HepG2 (cell line): ENCODE measurements around the gene CLASRP. TPM values are rescaled to one million over a fixed set of nuclear protein-coding genes. Genes with fewer than 3 reads are reported as not detected.

ENCODE experiments used
- ATAC-seq: fragments of 200-7000 bp; cut with Tn5 transposase; 3 replicates; pipeline ENCODE4 v1.9.1; 2020; ENCODE audit warnings: mild to moderate bottlenecking, moderate library complexity
- BruUV-seq: library from RNA; stranded (reverse); fragments of 400-500 nt; replicated peaks from 2 replicates; lab custom pipeline; 2021; lab: Mats Ljungman, UMichigan
- CTCF ChIA-PET: fragments of 300-600 bp; formaldehyde crosslinking; extraction: SDS; loops from one replicate; lab custom pipeline; 2021; ENCODE audit warnings: low total read pairs, inconsistent platforms, low intra/inter-chr PET ratio; lab: Yijun Ruan, JAX
- POLR2A ChIA-PET: fragments of 350-600 bp; sonication (Branson Sonifier 250); formaldehyde crosslinking; loops from one replicate; lab custom pipeline; 2020; ENCODE audit warnings: antibody characterized with exemption, inconsistent platforms; lab: Yijun Ruan, JAX
- DNase-seq: peaks from one replicate; pipeline ENCODE4 v3.0.0-alpha.2; 2015; ENCODE audit warnings: low spot score
- FAIRE-seq: peaks from 3 replicates; lab custom pipeline; 2011; peaks lifted over from hg19 to GRCh38; lab: Jason Lieb, UNC
- H2AFZ ChIP-seq: one replicate; pipeline ENCODE4 v1.6.1; 2011; ENCODE audit warnings: low read length, inconsistent platforms
- H3K27ac ChIP-seq: fragments of 300-600 bp; 3 replicates; pipeline ENCODE4 v1.8.0; 2011; ENCODE audit warnings: mixed run types, mild to moderate bottlenecking, mixed read lengths, low read length, inconsistent platforms; ENCODE audit not compliant: insufficient read depth; ENCODE audit errors: extremely low read length
- H3K27me3 ChIP-seq, 2 experiments: fragments of 200-600 bp in 1 of 2; 2 replicates in 1 of 2; 3 replicates in 1 of 2; pipeline versions ENCODE4 v1.6.0 to v1.8.0; 2011; ENCODE audit warnings: low read length in 2 of 2, mild to moderate bottlenecking in 2 of 2, moderate library complexity in 2 of 2, inconsistent platforms in 1 of 2; ENCODE audit not compliant: insufficient read depth in 2 of 2, control insufficient read depth in 1 of 2
- H3K36me3 ChIP-seq, 2 experiments: fragments of 200-600 bp in 1 of 2; replicated peaks in 1 of 2; 2 replicates in 1 of 2; 3 replicates in 1 of 2; pipeline versions ENCODE4 v1.5.1 to v1.8.0; 2011; ENCODE audit warnings: low read length in 2 of 2, inconsistent platforms in 1 of 2; ENCODE audit not compliant: insufficient read depth in 2 of 2, control insufficient read depth in 1 of 2
- H3K4me1 ChIP-seq: 2 replicates; pipeline ENCODE4 v1.5.1; 2012; ENCODE audit warnings: low read length, inconsistent platforms; ENCODE audit not compliant: insufficient read depth
- H3K4me2 ChIP-seq: 2 replicates; pipeline ENCODE4 v1.6.0; 2011; ENCODE audit warnings: low read depth, low read length, inconsistent platforms
- H3K4me3 ChIP-seq, 3 experiments: fragments of 200-600 bp in 1 of 3; sonication (generic), shearing (Covaris generic) in 1 of 3; replicated peaks in 1 of 3; 2 replicates each; pipeline ENCODE4 v1.5.1; 2011 to 2016; ENCODE audit warnings: low read length in 3 of 3, inconsistent platforms in 2 of 3, low read depth in 2 of 3, mild to moderate bottlenecking in 2 of 3, control low read depth in 1 of 3, mixed read lengths in 1 of 3; ENCODE audit not compliant: insufficient read depth in 1 of 3
- H3K79me2 ChIP-seq: one replicate; pipeline ENCODE4 v1.6.1; 2011; ENCODE audit warnings: low read length, inconsistent platforms; ENCODE audit not compliant: insufficient read depth
- H3K9ac ChIP-seq: 2 replicates; pipeline ENCODE4 v1.6.0; 2011; ENCODE audit warnings: mild to moderate bottlenecking, low read depth, low read length, inconsistent platforms; ENCODE audit not compliant: insufficient read depth
- H3K9me3 ChIP-seq: 2 replicates; pipeline ENCODE4 v1.5.1; 2012; ENCODE audit warnings: mild to moderate bottlenecking, low read length
- H4K20me1 ChIP-seq: 2 replicates; pipeline ENCODE4 v1.6.0; 2011; ENCODE audit warnings: inconsistent platforms, mild to moderate bottlenecking, low read length, moderate library complexity; ENCODE audit not compliant: insufficient read depth
- AGO2 ChIP-seq: fragments of 200-400 bp; formaldehyde crosslinking; optimal IDR thresholded peaks from 2 replicates; pipeline ENCODE3; 2017; ENCODE audit warnings: mild to moderate bottlenecking, low read depth, low read length, moderate library complexity
- CBX2 ChIP-seq, 2 experiments: fragments of 200-600 bp in 1 of 2; sonication (generic); formaldehyde crosslinking in 1 of 2; IDR thresholded peaks; 2 replicates each; pipeline versions ENCODE4 v1.7.0 to v1.8.1; 2018 to 2022; ENCODE audit warnings: low read depth in 2 of 2, low read length in 1 of 2, mild to moderate bottlenecking in 1 of 2, missing genetic modification reagents in 1 of 2
- HOXD1 ChIP-seq: sonication (generic); formaldehyde crosslinking; IDR thresholded peaks from 2 replicates; pipeline ENCODE4 v1.5.0; 2020; ENCODE audit warnings: missing genetic modification reagents
- RBFOX2 ChIP-seq: fragments of 200-400 bp; formaldehyde crosslinking; IDR thresholded peaks from 2 replicates; pipeline ENCODE4 v1.6.1; 2017; ENCODE audit warnings: low read depth, mild to moderate bottlenecking, low read length
- RORA ChIP-seq: sonication (generic); formaldehyde crosslinking; IDR thresholded peaks from 2 replicates; pipeline ENCODE4 v1.5.0; 2020; ENCODE audit warnings: mild to moderate bottlenecking, missing genetic modification reagents, moderate library complexity
- ZBTB38 ChIP-seq: sonication (generic); formaldehyde crosslinking; IDR thresholded peaks from 2 replicates; pipeline ENCODE4 v1.5.1; 2020; ENCODE audit warnings: mild to moderate bottlenecking, missing genetic modification reagents
- WGBS: methylation state at CpG from one replicate; pipeline ENCODE4 v1.1.6; 2017; ENCODE audit warnings: low lambda C conversion rate; 5-methylcytosine and 5-hydroxymethylcytosine counted together
- in situ Hi-C: cut with HindIII; loops from 2 replicates; pipeline ENCODE4 v1.10.0; 2017; ENCODE audit warnings: low pct_unique_long_range_greater_than_20kb; ENCODE audit not compliant: extremely low pct_ligation_motif_present
- intact Hi-C: fragments of 100-400 bp; cut with micrococcal nuclease; formaldehyde crosslinking; loops from one replicate; pipeline ENCODE4 v1.10.0; 2022; ENCODE audit not compliant: unreplicated experiment
- polyA plus RNA-seq, 8 experiments: library from polyadenylated mRNA; depleted of rRNA in 3 of 8; stranded (reverse) in 7 of 8; unstranded in 1 of 8; fragments of >200 nt; fragmentation: Illumina TruSeq in 4 of 8; extraction: Trizol in 4 of 8; gene quantifications; 2 replicates each; pipeline versions ENCODE4 v1.2.1 to v1.2.3, GENCODE V29; 2011 to 2016; ENCODE audit warnings: low read depth in 4 of 8, missing spikeins in 1 of 8, mixed read lengths in 1 of 8; ENCODE audit not compliant: insufficient read depth in 1 of 8
- total RNA-seq, 5 experiments: library from RNA; depleted of rRNA; stranded (reverse); fragments of >200 nt; fragmentation: Illumina TruSeq; extraction: Trizol; gene quantifications; 2 replicates each; pipeline ENCODE4 v1.2.3, GENCODE V29; 2016; ENCODE audit warnings: low read depth in 1 of 5
- TF ChIP-seq, protein P1 (sequence below): IDR thresholded peaks from 2 replicates; pipeline ENCODE4 v1.6.1; 2012; ENCODE audit warnings: low read length, improper control_type of control experiment
- TF ChIP-seq, protein P2 (sequence below): IDR thresholded peaks from 2 replicates; pipeline ENCODE4 v1.6.1; 2016; ENCODE audit warnings: mild to moderate bottlenecking, missing biosample characterization, missing genetic modification reagents

CLASRP gene
- total and polyA plus RNA-seq, 2 of the 13 experiments (the other 11 are each of a cell fraction or from before 2014, with no cell fraction given), result 32.0 to 51.4 TPM

DNA sequence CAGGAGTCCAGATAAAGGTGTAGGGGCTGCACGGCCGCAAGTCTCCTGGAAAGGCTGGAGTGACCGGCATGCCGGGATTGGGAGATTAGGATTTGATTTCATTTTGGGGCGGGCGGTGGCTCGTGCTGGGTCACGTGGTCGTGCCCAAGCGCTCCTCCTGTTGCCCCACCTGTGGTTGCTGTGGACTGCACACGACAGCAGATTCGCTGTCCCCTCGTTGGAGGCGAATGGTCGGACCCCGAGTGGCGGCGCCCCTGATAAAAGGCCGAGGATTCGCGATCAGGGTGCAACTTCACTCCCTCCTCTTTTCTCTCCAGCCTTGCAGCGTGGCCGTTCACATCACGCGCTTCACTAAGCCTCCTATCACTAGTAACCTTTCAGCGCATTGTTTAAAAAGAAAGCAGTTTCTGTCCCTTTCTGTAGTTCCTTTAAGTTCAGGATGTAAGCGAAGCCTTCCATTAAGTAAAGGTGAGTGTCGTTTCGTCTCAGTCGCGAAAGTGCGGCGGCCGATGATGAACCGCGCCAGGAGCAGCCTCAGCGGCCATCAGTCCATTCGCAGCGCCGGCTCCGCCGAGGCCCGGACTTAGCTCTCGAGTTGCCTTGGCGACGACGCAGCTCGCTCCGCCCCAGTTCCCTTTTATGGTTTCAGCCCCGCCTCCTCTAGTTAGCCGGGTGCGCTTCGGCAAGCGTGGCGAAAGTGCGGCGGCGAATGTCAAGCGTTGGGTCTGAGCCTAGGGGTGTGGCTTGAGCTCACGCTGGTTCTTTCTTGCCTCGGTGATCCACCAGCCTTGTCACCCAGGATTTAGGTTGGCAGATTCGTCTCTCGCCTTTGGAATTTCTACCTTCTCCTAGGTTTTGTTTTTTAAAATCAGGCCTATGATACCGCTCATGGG lies 52.4 kb downstream of the CLASRP start:
- H3K4me1 ChIP-seq, result peaks cover 31% of the 10 kb centered on the region
- ATAC-seq, result no peak
- H3K27me3 ChIP-seq, result no peaks in the 10 kb centered on the region; a peak in 1 of 5 replicates
- H3K4me2 ChIP-seq, result no peak overlapping the region
- CTCF ChIA-PET, result no interaction called here
- peak; percentile 60 for TF ChIP-seq RBFOX2
- TF ChIP-seq, protein P1, sequence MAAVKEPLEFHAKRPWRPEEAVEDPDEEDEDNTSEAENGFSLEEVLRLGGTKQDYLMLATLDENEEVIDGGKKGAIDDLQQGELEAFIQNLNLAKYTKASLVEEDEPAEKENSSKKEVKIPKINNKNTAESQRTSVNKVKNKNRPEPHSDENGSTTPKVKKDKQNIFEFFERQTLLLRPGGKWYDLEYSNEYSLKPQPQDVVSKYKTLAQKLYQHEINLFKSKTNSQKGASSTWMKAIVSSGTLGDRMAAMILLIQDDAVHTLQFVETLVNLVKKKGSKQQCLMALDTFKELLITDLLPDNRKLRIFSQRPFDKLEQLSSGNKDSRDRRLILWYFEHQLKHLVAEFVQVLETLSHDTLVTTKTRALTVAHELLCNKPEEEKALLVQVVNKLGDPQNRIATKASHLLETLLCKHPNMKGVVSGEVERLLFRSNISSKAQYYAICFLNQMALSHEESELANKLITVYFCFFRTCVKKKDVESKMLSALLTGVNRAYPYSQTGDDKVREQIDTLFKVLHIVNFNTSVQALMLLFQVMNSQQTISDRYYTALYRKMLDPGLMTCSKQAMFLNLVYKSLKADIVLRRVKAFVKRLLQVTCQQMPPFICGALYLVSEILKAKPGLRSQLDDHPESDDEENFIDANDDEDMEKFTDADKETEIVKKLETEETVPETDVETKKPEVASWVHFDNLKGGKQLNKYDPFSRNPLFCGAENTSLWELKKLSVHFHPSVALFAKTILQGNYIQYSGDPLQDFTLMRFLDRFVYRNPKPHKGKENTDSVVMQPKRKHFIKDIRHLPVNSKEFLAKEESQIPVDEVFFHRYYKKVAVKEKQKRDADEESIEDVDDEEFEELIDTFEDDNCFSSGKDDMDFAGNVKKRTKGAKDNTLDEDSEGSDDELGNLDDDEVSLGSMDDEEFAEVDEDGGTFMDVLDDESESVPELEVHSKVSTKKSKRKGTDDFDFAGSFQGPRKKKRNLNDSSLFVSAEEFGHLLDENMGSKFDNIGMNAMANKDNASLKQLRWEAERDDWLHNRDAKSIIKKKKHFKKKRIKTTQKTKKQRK, result no peak
- TF ChIP-seq ZBTB38 (CRISPR knock-in tag), result peak; percentile 21; the same call in 1 of the 2 replicates
- TF ChIP-seq HOXD1, result no peak
- no peak for TF ChIP-seq CBX2 (IDR thresholded peaks at IDR 0.05; ENCODE audit: low read depth, low read length)
- TF ChIP-seq CBX2 (CRISPR knock-in tag; IDR thresholded peaks at IDR 0.05; ENCODE audit: low read depth), result no peak
- no peak for TF ChIP-seq RORA
- TF ChIP-seq AGO2, result peak; percentile 82
- TF ChIP-seq, protein P2, sequence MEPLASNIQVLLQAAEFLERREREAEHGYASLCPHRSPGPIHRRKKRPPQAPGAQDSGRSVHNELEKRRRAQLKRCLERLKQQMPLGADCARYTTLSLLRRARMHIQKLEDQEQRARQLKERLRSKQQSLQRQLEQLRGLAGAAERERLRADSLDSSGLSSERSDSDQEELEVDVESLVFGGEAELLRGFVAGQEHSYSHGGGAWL (CRISPR knock-in tag), result no peak
- TF ChIP-seq, all 625 proteins: peak for 3
- Histone ChIP-seq H3K9me3 (no peaks in the 10 kb centered on the region), H3K27ac (no peak overlapping the region), H3K79me2 (peaks cover 36% of the 10 kb centered on the region), H3K36me3 (peaks cover 4 to 26% of the 10 kb centered on the region in 2 experiments; a peak in 4 of 5 replicates), H2AFZ (no peak overlapping the region), H3K9ac (no peak overlapping the region), H4K20me1 (no peaks in the 10 kb centered on the region; the same call in 1 of the 2 replicates), H3K4me3 (no peak overlapping the region)
- intact Hi-C loops, result no loop called here
- FAIRE-seq (no peak), DNase-seq (no peak)
- POLR2A ChIA-PET, result interaction anchor here (2.0 kb wide), 1 partner anchor 12 kb away, joined by 5 read pairs; no protein-coding TSS in a partner anchor
- 97% methylated on average over 64 of the region's 64 CpGs for WGBS
- no TSS peak for BruUV-seq
- in situ Hi-C loops, result no loop called here
